OCI-LY1 (cell line): ENCODE data around the gene ZBTB1.

Experiments used
- H2AFZ ChIP-seq: fragments of 200-600 bp; sonication (generic), shearing (Covaris generic); 2 replicates; pipeline ENCODE4 v1.6.0; 2014; ENCODE audit warnings: antibody characterized with exemption, mild to moderate bottlenecking, low read length
- H3F3A ChIP-seq: fragments of 200-600 bp; sonication (generic), shearing (Covaris generic); 2 replicates; pipeline ENCODE4 v1.6.0; 2014; ENCODE audit warnings: mild to moderate bottlenecking, antibody characterized with exemption, low read length, moderate library complexity; ENCODE audit not compliant: insufficient read depth
- H3K27ac ChIP-seq: fragments of 200-600 bp; sonication (generic); 2 replicates; pipeline ENCODE4 v1.5.1; 2014; ENCODE audit warnings: low read length, mixed run types, mild to moderate bottlenecking, low read depth; ENCODE audit not compliant: poor library complexity, severe bottlenecking
- H3K27me3 ChIP-seq: fragments of 200-600 bp; sonication (generic); 2 replicates; pipeline ENCODE4 v1.6.0; 2014; ENCODE audit warnings: antibody characterized with exemption, mild to moderate bottlenecking, low read length, moderate library complexity; ENCODE audit not compliant: insufficient read depth
- H3K36me3 ChIP-seq: fragments of 200-600 bp; sonication (generic); 2 replicates; pipeline ENCODE4 v1.6.1; 2014; ENCODE audit warnings: mild to moderate bottlenecking, antibody characterized with exemption, low read length, moderate library complexity, mixed read lengths; ENCODE audit not compliant: insufficient read depth
- H3K4me1 ChIP-seq: fragments of 200-600 bp; sonication (generic); 2 replicates; pipeline ENCODE4 v1.5.1; 2014; ENCODE audit warnings: mild to moderate bottlenecking, low read length, moderate library complexity; ENCODE audit not compliant: insufficient read depth, severe bottlenecking
- H3K4me2 ChIP-seq: fragments of 200-600 bp; sonication (generic), shearing (Covaris generic); 2 replicates; pipeline ENCODE4 v1.6.1; 2014; ENCODE audit warnings: low read length
- H3K4me3 ChIP-seq: fragments of 200-600 bp; sonication (generic); 2 replicates; pipeline ENCODE4 v1.5.1; 2014; ENCODE audit warnings: low read length, low read depth, mild to moderate bottlenecking, mixed read lengths; ENCODE audit not compliant: poor library complexity, severe bottlenecking
- H3K79me2 ChIP-seq: fragments of 200-600 bp; shearing (Covaris generic); 2 replicates; pipeline ENCODE4 v1.6.1; 2016; ENCODE audit warnings: mixed run types, low read length, mixed read lengths; ENCODE audit not compliant: insufficient read depth
- H3K9ac ChIP-seq: fragments of 200-600 bp; sonication (generic), shearing (Covaris generic); 2 replicates; pipeline ENCODE4 v1.6.1; 2014; ENCODE audit warnings: mild to moderate bottlenecking, low read length, mixed read lengths
- H3K9me2 ChIP-seq: fragments of 200-600 bp; sonication (generic), shearing (Covaris generic); 2 replicates; pipeline ENCODE4 v1.6.1; 2014; ENCODE audit warnings: low read depth, mild to moderate bottlenecking, low read length, mixed read lengths
- H3K9me3 ChIP-seq: fragments of 200-600 bp; shearing (Covaris generic); 2 replicates; pipeline ENCODE4 v1.6.1; 2014; ENCODE audit warnings: low read length, mixed read lengths
- H4K20me1 ChIP-seq: fragments of 200-600 bp; sonication (generic), shearing (Covaris generic); 2 replicates; pipeline ENCODE4 v1.6.0; 2016; ENCODE audit warnings: mild to moderate bottlenecking, low read length; ENCODE audit not compliant: insufficient read depth
- EZH2 ChIP-seq: fragments of 200-600 bp; sonication (generic), shearing (Covaris generic); IDR thresholded peaks from 2 replicates; pipeline ENCODE4 v1.8.0; 2017; ENCODE audit warnings: borderline replicate concordance, mixed run types, mild to moderate bottlenecking, antibody characterized with exemption, low read length, moderate library complexity, mixed read lengths
- TF ChIP-seq, protein P1 (sequence below): fragments of 200-600 bp; sonication (generic), shearing (Covaris generic); IDR thresholded peaks from 2 replicates; pipeline ENCODE4 v1.5.1; 2017; ENCODE audit warnings: mild to moderate bottlenecking, antibody characterized with exemption, low read length, moderate library complexity, mixed read lengths

The ZBTB1 gene

DNA sequence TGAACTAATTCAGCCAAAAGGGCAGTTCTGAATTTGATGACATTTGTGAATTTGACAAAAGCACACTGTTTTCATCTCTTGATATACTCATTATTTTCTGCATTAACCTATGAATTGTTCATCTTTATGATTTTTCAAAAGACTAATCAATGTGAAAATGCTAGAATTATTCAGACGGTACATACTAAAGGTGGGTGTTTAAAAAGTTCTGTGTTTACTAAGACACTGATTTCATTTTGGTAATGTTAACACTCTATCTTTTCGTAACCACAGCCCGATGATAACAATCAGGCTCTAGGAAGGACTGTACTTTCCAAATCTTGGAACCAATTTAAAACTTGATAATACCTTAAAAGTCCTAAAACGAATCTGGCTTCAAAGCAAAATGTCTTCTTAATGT lies 29.9 kb upstream of the ZBTB1 start:
- no peak overlapping the region for H3K27ac ChIP-seq
- H4K20me1 ChIP-seq: no peaks in the 10 kb centered on the region
- H3K4me1 ChIP-seq: no peaks in the 10 kb centered on the region
- no peaks in the 10 kb centered on the region for H3K79me2 ChIP-seq
- peaks cover 5% of the 10 kb centered on the region; the same call in 1 of the 2 replicates for H3K36me3 ChIP-seq
- no peak overlapping the region for H3K4me3 ChIP-seq
- H3K27me3 ChIP-seq: no peaks in the 10 kb centered on the region
- H3K9me2 ChIP-seq: no peaks in the 10 kb centered on the region
- no peak for TF ChIP-seq EZH2
- TF ChIP-seq, protein P1, sequence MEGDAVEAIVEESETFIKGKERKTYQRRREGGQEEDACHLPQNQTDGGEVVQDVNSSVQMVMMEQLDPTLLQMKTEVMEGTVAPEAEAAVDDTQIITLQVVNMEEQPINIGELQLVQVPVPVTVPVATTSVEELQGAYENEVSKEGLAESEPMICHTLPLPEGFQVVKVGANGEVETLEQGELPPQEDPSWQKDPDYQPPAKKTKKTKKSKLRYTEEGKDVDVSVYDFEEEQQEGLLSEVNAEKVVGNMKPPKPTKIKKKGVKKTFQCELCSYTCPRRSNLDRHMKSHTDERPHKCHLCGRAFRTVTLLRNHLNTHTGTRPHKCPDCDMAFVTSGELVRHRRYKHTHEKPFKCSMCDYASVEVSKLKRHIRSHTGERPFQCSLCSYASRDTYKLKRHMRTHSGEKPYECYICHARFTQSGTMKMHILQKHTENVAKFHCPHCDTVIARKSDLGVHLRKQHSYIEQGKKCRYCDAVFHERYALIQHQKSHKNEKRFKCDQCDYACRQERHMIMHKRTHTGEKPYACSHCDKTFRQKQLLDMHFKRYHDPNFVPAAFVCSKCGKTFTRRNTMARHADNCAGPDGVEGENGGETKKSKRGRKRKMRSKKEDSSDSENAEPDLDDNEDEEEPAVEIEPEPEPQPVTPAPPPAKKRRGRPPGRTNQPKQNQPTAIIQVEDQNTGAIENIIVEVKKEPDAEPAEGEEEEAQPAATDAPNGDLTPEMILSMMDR: no peak
- no peak overlapping the region for H3K9ac ChIP-seq
- H2AFZ ChIP-seq: no peak overlapping the region
- H3K4me2 ChIP-seq: no peak overlapping the region
- no peaks in the 10 kb centered on the region for H3K9me3 ChIP-seq
- no peaks in the 10 kb centered on the region for H3F3A ChIP-seq

DNA sequence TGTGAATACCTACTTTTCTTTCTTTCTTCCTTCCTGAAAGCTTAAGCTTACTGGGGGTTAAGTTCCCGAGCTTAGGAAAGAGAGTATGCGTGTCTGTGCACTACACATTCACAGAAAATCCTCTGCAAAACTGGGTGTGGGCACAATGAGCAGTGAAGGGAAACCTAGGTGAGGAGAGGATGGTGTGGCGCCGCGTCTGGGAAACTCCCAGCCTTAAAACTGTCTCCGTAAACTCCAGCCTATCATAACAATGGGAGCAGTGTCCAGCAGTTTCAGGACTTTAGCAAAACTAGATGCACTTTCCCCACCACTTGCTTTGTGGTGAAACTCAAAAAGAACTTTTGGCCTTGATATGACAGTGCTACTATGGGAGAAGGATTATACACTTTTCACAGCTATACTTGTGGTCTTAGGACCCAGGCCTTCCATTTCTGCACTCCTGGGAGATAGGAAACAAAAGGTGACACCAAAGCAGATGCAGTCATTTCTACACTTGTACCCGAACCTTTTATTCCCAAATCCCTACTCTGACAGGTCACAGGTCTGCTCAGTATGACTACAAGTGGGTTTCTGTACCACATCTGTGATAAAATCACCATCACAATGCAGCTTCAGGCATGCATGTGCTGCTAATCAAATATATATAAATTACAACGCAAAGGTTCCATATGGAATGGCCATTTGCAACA lies 28.8 kb upstream of the ZBTB1 start:
- no peak for TF ChIP-seq EZH2
- TF ChIP-seq, protein P1: no peak
- H3K9me2 ChIP-seq: no peaks in the 10 kb centered on the region

DNA sequence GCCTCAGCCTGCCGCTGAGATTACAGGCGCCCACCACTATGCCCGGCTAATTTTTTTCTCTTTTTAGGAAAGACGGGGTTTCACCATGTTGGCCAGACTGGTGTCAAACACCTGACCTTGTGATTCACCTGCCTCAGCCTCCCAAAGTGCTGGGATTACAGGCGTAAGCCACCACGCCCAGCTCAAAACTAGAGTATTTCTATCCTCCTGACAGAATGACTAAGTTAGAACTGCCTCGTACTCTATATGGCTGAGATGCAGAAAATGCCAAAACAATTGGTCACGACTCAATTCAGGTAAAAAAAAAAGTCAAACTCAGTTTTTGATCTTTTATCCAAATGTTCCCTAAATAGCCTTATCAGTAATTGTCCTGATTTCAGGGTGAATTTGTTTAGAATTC lies 28.1 kb upstream of the ZBTB1 start:
- Histone ChIP-seq H3K9me2 (no peaks in the 10 kb centered on the region), H3K27ac (no peak overlapping the region), H2AFZ (no peak overlapping the region), H3K4me2 (no peak overlapping the region), H4K20me1 (no peaks in the 10 kb centered on the region), H3K4me1 (no peaks in the 10 kb centered on the region), H3K9me3 (no peaks in the 10 kb centered on the region), H3F3A (no peaks in the 10 kb centered on the region), H3K4me3 (no peak overlapping the region), H3K79me2 (no peaks in the 10 kb centered on the region), H3K36me3 (peaks cover 5% of the 10 kb centered on the region; the same call in 1 of the 2 replicates), H3K27me3 (no peaks in the 10 kb centered on the region), H3K9ac (no peak overlapping the region)
- TF ChIP-seq, protein P1: no peak
- no peak for TF ChIP-seq EZH2

More for the DNA sequence above, 28.8 kb upstream of the ZBTB1 start:
- Histone ChIP-seq H3K27me3 (no peaks in the 10 kb centered on the region), H3K9me3 (no peaks in the 10 kb centered on the region), H4K20me1 (no peaks in the 10 kb centered on the region), H3K4me3 (no peak overlapping the region), H3F3A (no peaks in the 10 kb centered on the region), H2AFZ (no peak overlapping the region), H3K4me1 (no peaks in the 10 kb centered on the region), H3K4me2 (no peak overlapping the region), H3K9ac (no peak overlapping the region), H3K27ac (no peak overlapping the region), H3K79me2 (no peaks in the 10 kb centered on the region), H3K36me3 (peaks cover 5% of the 10 kb centered on the region; the same call in 1 of the 2 replicates)
